DOHH2 (cell line): ENCODE results near the gene RBPJ.

Source experiments
- H3F3A ChIP-seq: fragments of 200-600 bp; sonication (generic), shearing (Covaris generic); 2 replicates; pipeline ENCODE4 v1.6.0; 2016; ENCODE audit warnings: antibody characterized with exemption, mild to moderate bottlenecking; ENCODE audit not compliant: control insufficient read depth, insufficient read depth
- H3K27ac ChIP-seq: fragments of 200-600 bp; sonication (generic); 2 replicates; pipeline ENCODE4 v1.5.1; 2014; ENCODE audit warnings: low read depth, mild to moderate bottlenecking, low read length, moderate library complexity
- H3K27me3 ChIP-seq: fragments of 200-600 bp; sonication (generic); 2 replicates; pipeline ENCODE4 v1.6.1; 2014; ENCODE audit warnings: mild to moderate bottlenecking, low read length, mixed read lengths; ENCODE audit not compliant: control insufficient read depth
- H3K36me3 ChIP-seq: fragments of 200-600 bp; sonication (generic); 2 replicates; pipeline ENCODE4 v1.6.1; 2014; ENCODE audit warnings: mild to moderate bottlenecking, low read length, moderate library complexity, mixed read lengths; ENCODE audit not compliant: control insufficient read depth
- H3K4me1 ChIP-seq: fragments of 200-600 bp; sonication (generic); 2 replicates; pipeline ENCODE4 v1.6.1; 2014; ENCODE audit warnings: mild to moderate bottlenecking, low read length, mixed read lengths; ENCODE audit not compliant: control insufficient read depth
- H3K4me2 ChIP-seq: fragments of 200-600 bp; sonication (generic); 2 replicates; pipeline ENCODE4 v1.6.0; 2014; ENCODE audit warnings: mild to moderate bottlenecking, low read length, moderate library complexity
- H3K4me3 ChIP-seq: fragments of 200-600 bp; sonication (generic); 2 replicates; pipeline ENCODE4 v1.5.1; 2014; ENCODE audit warnings: mild to moderate bottlenecking, low read length, mixed read lengths
- H3K79me2 ChIP-seq: fragments of 200-600 bp; sonication (generic); 2 replicates; pipeline ENCODE4 v1.6.1; 2014; ENCODE audit warnings: mild to moderate bottlenecking, low read length, mixed read lengths; ENCODE audit not compliant: control insufficient read depth
- H3K9me2 ChIP-seq: fragments of 200-600 bp; sonication (generic); replicated peaks from 2 replicates; pipeline ENCODE4 v1.6.1; 2014; ENCODE audit warnings: mild to moderate bottlenecking, low read length, mixed read lengths; ENCODE audit not compliant: control insufficient read depth
- H3K9me3 ChIP-seq: fragments of 200-600 bp; sonication (generic); 2 replicates; pipeline ENCODE4 v1.6.1; 2014; ENCODE audit warnings: antibody characterized with exemption, low read length, mixed read lengths; ENCODE audit not compliant: control insufficient read depth, insufficient read depth
- H4K20me1 ChIP-seq: fragments of 200-600 bp; sonication (generic); 2 replicates; pipeline ENCODE4 v1.6.0; 2014; ENCODE audit warnings: low read depth, mild to moderate bottlenecking, antibody characterized with exemption, low read length, moderate library complexity; ENCODE audit not compliant: control insufficient read depth, insufficient read depth
- CTCF ChIP-seq: fragments of 200-600 bp; sonication (generic); IDR thresholded peaks from one replicate; pipeline ENCODE4 v1.5.1; 2014; ENCODE audit warnings: antibody characterized with exemption, mild to moderate bottlenecking, low read depth, low read length; ENCODE audit not compliant: poor library complexity, severe bottlenecking
- EZH2phosphoT487 ChIP-seq: fragments of 200-600 bp; sonication (generic); IDR thresholded peaks from 2 replicates; pipeline ENCODE4 v1.6.1; 2017; ENCODE audit warnings: borderline replicate concordance, mild to moderate bottlenecking, antibody characterized with exemption, low read length, moderate library complexity, mixed read lengths

Gene RBPJ

GRCh38 chr4:26404743-26405206 is 84.0 kb downstream of the RBPJ start:
- Histone ChIP-seq H4K20me1 (no peaks in the 10 kb centered on the region), H3K4me2 (no peak overlapping the region), H3K4me3 (no peak overlapping the region), H3K79me2 (0 out of 2 replicates have a peak, but pooled peaks cover 3% of the 10 kb centered on the region), H3K27me3 (no peaks in the 10 kb centered on the region), H3K36me3 (peaks cover 30% of the 10 kb centered on the region), H3K4me1 (peaks cover 9% of the 10 kb centered on the region), H3K27ac (no peak overlapping the region), H3K9me2 (no peaks in the 10 kb centered on the region), H3K9me3 (peaks cover 13% of the 10 kb centered on the region; the same call in 1 of the 2 replicates), H3F3A (0 out of 2 replicates have a peak, but pooled peaks cover 2% of the 10 kb centered on the region)
- TF ChIP-seq CTCF: no peak
- TF ChIP-seq EZH2phosphoT487: no peak

GRCh38 chr4:26406346-26406975 is 85.6 kb downstream of the RBPJ start:
- H4K20me1 ChIP-seq: no peaks in the 10 kb centered on the region
- H3K36me3 ChIP-seq: peaks cover 30% of the 10 kb centered on the region
- H3K9me2 ChIP-seq: no peaks in the 10 kb centered on the region
- H3K9me3 ChIP-seq: peaks cover 13% of the 10 kb centered on the region; the same call in 1 of the 2 replicates
- H3K27me3 ChIP-seq: no peaks in the 10 kb centered on the region
- 0 out of 2 replicates have a peak, but pooled peaks cover 3% of the 10 kb centered on the region for H3K79me2 ChIP-seq
- H3F3A ChIP-seq: peaks cover 6% of the 10 kb centered on the region
- no peak overlapping the region for H3K4me3 ChIP-seq
- H3K4me2 ChIP-seq: no peak overlapping the region
- TF ChIP-seq EZH2phosphoT487 (no peak), CTCF (no peak)
- H3K27ac ChIP-seq: no peak overlapping the region
- peaks cover 16% of the 10 kb centered on the region for H3K4me1 ChIP-seq

- H3K4me3 ChIP-seq: no peak overlapping the region
- H4K20me1 ChIP-seq: no peaks in the 10 kb centered on the region
- 0 out of 2 replicates have a peak, but pooled peaks cover 3% of the 10 kb centered on the region for H3K79me2 ChIP-seq
- H3F3A ChIP-seq: peaks cover 6% of the 10 kb centered on the region
- peaks cover 30% of the 10 kb centered on the region for H3K36me3 ChIP-seq
- H3K27ac ChIP-seq: no peak overlapping the region
- no peaks in the 10 kb centered on the region for H3K27me3 ChIP-seq
- TF ChIP-seq CTCF: no peak
- no peaks in the 10 kb centered on the region for H3K9me2 ChIP-seq
- peaks cover 13% of the 10 kb centered on the region; the same call in 1 of the 2 replicates for H3K9me3 ChIP-seq
- no peak overlapping the region for H3K4me2 ChIP-seq
- H3K4me1 ChIP-seq: peaks cover 11% of the 10 kb centered on the region
These were observed 86.7 kb downstream of the RBPJ start for GRCh38 chr4:26407476-26407875.
